Activated CD8-positive, alpha-beta memory T cell treated with anti-CD3 and anti-CD28 coated beads, Interleukin-2, amount 50 U/mL, for 24 hours (primary cell): ENCODE measurements around the gene HGD.
"Not testable (repeated sequence)": the region's sequence is repeated elsewhere in the genome, so short reads cannot be mapped to it uniquely, and the experiment has no call there.

Source experiments
- DNase-seq: peaks from one replicate; pipeline ENCODE4 v3.0.0-alpha.2; 2020; ENCODE audit errors: extremely low read depth

Gene HGD

DNA sequence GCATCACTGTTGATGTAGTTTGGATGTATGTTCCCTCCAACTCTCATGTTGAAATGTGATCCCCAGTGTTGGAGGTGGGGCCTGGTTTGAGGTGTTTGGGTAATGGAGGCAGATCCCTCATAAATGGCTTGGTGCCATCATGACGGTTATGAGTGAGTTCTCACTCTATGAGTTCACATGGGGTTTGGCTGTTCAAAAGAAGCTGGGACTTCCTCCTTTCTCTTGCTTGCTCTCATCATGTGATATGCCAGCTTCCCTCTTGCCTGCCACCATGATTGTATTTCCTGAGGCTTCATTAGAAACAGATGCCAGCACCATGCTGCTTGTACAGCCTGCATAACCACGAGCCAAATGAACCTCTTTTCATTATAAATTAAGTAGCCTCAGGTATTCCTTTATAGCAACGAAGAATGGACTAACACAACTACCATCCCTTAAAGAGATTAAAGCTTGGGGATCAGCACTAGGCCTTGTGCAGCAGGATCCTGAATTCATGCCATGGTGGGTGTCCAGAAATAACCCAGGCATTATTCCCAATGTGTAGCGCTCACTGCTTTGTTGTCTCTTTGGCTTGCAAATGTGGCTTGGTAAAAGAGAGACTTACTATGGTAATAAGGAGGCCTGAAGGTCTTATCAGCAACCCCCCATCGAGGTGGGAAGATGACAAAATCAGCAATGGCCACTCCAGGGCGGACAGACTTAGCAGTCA, 44.0 kb downstream of the HGD start:
- no peak for DNase-seq

DNA sequence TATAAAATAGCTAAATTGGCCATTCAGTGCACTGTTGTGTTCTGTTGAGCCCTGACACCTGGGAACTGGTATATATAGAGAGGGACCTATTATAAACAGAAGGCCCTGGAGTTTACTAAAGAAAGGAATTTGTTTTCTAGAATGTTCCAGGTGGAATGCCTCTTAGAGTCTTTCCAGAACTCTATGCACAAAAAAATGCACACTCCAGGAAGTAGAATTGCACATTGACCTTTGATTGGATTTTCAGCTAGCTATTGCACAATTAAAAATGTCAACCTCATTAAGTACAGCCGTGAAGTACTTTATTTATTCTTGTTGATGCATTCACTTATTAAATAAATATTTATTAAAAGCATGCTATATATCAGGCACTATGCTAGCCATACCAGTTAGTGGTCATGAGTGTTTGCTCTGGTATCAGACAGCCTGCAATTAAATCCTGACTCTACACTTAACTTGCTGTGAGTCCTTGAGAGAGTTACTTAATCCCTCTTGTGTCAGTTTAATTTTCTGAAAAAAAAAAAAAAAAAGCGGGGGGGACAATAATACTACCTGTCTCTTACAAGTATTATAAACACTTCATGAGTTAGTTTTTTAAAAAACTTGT, 45.1 kb downstream of the HGD start:
- no peak for DNase-seq

DNA sequence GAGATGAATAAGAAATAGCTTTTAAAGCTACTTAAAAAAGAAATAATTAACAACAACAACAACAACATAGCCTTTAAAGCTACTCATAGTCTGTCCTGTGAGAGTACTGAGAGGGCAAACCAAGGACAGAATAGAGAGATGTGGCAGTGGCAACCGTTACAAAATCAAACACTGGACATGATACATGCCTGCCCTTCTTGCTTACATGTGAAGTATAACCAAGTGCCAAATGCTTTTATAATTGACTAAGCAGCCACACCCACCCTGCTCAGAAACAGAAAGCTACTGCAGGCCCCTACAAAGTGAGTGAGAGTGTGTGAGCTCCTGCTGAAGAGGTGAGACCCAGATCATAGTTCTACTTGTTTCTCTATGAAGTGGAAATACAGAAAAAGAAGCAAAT, 47.5 kb downstream of the HGD start:
- no peak for DNase-seq

DNA sequence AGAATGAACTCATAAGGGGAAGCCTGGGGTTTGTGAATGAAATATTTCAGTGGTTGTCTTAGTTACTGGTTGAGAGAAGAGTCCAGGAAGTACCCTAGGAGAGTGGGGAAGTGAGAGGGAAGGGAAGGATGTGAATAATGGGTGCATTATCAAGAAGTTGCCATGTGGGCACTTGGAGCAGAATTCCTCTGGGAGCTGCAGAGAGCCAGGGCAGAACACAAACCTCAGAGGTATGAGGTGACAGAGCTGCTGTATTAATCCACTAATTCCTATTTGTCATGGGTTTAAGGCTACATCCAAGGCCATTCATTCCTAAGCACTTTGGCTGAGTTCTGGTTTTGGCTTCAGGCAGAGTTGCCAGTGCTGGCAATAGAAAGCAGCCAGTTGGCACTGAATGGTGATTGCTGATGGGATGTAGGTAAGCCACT, 56.9 kb downstream of the HGD start:
- DNase-seq: no peak

DNA sequence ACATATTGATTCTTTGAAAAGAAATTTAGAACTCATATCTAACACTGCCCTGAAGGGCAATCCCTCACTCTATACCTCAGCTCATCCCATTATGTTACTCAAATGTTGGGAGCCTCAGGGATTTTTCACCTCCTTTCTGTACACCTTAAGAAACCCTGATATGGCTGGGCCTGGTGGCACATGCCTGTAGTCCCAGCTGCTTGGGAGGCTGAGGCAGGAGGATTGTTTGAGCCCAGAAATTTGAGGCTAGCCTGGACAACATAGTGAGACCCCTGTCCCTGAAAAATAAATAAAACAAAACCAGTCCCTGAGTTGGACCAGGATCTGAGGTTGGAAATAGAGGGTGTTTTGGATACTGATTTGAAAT, 58.3 kb downstream of the HGD start:
- DNase-seq: no peak

DNA sequence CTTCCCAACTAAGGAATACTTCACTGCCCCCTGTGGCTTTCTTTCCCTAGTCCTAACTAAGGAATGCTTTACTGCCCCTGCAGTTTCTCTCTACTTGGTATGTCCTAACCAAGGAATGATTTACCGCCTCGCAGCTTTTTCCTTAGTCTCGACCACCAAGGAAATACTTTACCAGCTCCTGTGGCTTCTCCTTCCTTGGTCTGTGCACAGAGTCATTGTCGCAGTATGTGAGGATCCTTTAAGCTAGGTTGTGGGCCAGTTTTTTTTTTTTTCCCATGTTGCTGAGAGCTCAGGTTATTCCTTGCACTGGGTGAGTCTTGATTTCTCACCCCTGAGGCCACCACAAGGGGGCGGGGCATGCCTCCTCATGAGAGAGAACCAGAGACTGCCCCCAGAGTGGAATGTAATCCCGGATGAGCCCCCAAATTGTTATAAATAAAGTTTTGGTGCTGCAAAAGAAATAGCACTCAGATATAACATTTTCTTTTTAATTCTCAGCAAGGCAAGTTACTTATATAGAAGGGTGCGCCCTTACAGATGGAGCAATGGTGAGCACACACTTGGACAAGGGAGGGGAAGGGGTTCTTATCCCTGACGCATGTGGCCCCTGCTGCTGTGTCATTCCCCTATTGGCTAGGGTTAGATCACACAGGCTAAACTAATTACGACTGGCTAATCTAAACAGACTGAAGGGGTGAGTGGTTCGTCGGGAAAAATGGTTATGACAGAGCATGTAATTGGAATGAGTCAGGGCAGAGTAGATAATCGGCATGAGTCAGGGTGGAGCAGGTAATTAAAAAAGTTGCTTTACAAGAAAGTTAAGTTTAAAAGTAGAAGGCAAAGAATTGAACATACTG, 58.9 kb downstream of the HGD start:
- no peak for DNase-seq

DNA sequence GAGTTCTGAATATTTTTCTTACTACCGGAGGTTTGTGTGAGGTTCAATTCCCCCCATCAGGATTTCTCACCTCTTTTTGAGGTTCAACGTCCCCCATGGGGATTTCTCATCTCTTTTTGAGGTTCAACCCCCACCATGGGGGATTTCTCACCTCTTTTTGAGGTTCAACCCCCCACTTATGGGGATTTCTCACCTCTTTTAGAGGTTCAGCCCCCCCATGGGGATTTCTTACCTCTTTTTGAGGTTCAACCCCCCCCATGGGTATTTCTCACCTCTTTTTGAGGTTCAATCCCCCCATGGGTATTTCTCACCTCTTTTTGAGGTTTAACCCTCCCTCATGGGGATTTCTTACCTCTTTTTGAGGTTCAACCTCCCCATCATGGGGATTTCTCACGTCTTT, 59.6 kb downstream of the HGD start:
- DNase-seq: no peak

DNA sequence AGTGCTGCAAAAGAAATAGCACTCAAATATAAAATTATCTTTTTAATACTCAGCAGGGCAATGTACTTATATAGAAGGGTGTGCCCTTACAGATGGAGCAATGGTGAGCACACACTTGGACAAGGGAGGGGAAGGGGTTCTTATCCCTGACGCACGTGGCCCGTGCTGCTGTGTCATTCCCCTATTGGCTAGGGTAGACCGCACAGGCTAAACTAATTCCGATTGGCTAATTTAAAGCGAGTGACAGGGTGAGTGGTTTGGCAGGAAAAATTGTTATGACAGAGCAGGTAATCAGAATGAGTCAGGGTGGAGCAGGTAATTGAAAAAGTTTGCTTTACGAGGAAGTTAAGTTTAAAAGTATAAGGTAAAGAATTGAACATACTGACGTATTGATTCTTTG, 65.3 kb downstream of the HGD start:
- not testable (repeated sequence) for DNase-seq

DNA sequence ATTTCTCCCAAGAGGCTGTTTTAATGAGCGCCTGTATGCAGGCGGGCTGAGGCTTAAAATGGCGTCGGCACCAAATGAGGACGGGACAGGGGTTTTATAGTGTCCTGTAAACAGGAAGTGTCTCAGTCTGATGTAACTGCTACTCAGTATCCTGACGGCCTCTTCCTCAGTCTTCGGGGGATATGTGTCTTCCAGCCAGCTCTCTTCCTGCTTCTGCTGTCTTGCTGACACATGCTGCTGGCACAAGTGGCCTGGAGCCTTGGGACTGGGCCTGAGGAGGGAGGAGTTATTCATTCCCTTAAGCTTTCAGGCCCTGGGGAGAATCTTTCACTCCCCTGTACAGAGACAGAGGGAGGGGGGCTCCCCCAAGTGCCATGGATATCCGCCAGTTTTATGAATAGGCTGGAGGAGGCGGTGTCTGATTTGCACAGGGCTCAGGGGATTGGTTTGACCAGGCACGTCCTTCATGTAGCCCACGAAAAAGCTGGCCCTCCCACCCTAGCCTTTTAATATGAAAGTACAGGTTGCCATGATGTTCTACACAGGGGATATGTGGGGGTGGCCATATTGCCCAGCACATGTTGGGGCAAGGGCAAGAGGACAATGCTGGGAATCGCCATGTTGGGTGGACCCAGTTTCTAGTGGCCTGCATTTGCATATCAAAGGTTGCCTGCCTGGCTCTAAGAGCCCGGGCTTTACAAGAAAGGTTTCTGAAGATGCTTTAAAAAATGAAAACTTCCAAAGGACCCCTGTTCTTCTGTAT, 66.0 kb downstream of the HGD start:
- DNase-seq: no peak

DNA sequence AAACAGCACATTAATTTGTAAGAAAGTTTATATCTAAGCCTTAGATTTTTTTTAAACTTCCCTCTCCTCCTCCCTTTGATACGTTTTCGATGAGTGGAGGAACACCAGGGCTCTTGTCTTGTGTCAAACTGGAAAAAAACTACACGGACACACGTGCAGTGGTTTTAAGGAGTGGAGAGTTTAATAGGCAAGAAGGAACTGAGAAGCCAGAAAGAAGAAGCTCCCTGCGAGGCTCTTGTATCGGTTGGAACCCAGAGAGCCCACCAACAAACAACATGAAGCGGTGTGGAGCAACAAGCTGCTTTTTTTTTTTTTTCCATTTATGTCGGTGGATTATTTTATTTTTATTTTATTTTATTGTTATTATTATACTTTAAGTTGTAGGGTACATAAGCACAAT, 67.3 kb downstream of the HGD start:
- no peak for DNase-seq

DNA sequence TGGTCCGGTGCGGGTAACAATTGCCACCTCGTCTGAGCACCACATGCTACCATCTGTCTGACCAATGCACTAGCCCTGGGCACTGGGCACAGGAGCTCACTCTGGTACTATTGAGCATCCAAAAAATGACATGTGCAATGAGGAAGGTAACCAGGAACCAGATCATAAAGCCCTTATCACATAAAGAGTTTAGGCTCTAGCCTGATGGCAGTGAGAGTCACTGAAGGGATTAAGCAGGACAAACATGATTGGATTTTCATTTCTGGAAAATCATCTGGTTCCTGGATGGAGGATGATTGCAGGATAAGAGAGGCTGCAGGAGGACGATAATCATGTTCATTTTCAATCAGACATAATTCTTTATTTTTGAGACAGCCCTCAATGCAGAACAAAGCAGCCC, 73.5 kb downstream of the HGD start:
- DNase-seq: no peak

DNA sequence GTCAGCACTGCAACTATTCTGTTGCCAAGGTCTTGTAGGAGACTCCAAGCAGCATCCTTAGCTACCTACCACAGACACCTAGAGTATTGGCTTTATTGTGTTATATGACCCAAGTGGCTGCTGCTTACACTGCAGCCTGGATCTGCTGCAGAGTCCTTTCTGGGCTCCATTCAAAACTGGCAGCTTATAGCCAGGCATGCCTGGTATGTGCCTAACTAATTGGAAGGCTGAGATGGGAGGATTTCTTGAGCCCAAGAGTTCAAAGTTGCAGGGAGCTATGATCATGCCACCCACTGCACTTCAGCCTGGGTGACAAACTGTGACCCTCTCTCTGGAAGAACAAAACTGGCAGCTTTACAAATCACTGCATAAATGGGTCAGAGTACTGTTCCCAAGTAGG, 77.3 kb downstream of the HGD start:
- no peak for DNase-seq

DNA sequence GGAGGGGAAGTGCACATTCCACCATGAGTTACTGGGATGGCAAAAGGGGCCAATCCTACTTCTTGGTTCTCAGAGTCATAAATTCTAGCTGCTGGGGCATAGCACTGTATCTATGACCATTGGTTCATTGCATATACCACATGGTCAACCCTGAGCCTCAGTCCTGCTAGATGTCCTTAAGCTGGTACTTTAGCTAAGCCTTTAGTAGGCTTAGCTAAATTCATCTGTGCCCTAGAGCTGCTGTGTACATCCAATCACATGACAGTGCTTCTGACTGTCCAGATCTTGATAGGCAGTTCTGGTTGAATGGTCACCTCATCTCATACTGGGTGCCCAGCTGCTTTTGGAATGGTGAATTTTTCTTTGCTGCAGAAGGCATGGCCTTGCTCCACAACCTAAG, 77.7 kb downstream of the HGD start:
- no peak for DNase-seq

DNA sequence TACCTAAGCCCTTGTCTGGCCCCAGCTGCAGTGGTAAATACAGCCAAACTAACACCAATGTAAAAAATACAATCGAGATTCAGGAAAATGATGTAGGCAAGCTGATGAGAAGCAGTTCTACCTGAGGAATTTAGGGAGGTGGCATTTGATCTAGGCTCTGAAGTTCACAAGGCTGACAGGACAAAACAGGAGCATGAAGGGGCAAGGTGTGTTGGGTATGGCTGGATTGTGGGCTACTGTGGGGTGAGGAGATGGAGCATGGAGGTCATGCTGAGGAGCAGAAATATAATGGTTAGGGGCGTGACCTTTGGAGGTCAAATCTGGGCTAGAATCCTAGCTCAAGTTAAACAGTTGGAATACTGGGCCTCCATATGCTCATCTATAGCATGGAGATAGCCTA, 79.4 kb downstream of the HGD start:
- no peak for DNase-seq

DNA sequence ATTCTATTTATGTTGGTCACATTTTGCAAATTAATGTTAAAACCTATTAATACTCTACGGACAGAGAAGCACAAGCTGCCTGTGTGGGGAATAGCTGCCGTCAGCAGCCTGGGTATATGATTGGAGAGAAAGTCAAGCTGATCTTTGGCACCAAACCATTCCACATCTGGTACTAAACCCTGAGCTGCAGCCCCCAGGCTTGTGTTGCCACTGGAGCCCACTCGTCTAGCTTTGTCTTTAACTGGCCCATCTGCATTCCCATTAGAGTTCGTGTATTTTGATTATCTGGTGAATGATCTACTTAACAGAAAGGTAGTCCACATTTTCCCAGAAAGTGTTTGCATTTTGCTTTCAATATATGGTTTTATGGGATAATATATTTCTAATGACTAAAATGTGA, 80.5 kb downstream of the HGD start:
- no peak for DNase-seq

DNA sequence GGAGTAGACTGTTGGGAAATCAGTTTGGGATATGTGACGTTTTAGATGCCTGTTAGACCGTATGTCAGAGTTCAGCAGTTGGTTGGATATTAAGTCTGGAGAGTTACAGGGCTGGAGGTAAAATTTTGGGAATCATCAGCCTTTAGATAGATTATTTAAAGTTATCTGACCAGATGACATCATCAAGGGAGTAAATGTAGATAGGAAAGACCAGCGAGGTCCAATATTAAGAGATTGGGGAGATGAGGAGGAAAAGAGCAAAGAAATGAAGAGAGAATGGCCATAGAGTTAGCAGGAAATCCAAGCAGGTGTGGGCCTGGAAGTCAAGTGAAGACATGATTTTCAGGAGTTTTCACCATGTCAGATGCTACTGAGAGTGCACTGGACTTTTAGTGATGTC, 82.8 kb downstream of the HGD start:
- no peak for DNase-seq

DNA sequence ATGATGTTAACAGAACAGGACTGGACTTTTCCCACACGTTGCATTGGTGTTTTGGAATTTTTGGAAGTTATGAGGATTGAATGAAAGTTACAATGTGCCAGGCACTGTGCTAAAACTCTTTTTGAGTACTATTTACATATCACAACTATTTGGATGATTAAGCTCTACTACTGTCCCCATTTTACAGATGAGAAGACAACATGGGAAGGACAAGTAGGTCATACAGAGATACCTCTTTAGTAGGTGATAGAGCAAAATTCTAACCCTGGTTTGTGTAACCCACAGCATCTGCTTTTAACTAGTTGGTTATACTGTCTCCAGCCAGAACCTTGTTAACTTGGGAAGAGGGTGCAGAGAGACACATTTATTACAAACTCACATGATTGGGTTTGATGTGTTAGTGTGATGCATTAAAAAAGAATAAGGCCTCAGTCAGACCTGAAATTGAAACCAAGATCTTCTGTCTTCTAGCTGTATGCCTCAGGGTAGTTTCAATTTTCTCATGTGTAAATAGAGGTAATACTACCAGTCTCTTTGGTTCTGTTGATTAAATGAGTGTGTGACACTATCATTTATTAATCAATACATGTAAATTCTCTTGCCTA, 84.5 kb downstream of the HGD start:
- no peak for DNase-seq

DNA sequence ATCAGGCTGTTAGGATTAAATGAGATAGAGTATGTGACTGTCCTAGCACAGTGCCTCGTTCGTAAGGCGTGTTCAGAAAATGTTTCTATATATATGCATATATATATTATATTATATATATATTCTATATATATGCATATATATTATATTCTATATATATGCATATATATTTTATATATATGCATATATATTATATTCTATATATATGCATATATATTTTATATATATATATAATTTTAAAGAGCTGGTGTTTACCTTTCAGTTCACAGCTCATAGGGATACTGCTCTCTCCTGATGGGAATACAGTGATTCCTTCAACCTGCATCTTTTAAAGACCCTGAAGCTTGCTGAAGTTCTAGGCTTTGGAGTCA, 85.2 kb downstream of the HGD start:
- no peak for DNase-seq

DNA sequence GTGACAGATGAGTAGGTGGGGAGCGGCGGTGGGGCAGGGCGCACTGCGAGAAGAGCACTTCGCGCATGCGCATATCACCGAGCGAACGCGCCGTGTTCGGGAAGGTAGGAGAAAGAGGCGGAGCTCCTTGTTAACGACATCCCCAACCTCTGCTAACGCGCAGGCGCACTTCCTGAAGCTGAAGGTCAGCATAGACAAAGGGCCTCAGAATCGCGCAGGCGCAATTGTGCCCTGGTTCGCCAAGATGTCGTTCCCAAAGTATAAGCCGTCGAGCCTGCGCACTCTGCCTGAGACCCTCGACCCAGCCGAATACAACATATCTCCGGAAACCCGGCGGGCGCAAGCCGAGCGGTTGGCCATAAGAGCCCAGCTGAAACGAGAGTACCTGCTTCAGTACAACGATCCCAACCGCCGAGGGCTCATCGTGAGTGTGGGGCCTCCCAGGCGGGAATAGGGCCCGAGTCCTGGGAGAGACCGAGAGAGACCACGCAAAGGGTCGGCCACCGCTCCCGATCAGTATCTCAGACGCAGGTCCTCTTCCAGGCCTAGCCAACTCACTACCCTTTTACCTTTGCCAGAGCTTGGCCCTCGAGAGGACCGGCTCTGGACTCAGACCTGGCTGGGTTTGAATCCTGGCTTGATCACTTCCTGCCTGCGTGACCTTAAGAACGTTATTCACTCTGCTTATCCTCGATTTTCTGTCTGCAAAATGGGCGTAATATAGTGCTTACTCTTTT, 85.8 kb downstream of the HGD start, which contains the start of gene NDUFB4:
TSS of gene NDUFB4 (plus strand) at position 221 of the 737 bp plus-strand sequence. CDS start at position 245, 24 bp downstream.
- DNase-seq: peak; percentile 94

DNA sequence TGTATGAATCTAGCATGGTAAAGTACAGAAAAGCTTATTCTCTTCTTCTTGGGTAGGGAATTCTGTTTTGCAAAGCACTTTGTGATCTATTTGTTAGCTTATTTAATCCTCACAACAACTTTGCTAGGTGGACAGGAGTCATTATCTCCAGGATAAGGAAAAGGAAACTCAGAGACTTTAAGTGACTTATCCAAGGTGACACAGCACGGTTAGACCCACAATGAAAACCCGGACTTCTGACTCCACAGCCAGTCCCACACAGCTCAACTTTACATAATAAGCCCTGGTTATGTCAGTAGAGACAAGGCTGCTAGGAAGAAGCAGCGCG, 86.3 kb downstream of the HGD start:
- DNase-seq: no peak

DNA sequence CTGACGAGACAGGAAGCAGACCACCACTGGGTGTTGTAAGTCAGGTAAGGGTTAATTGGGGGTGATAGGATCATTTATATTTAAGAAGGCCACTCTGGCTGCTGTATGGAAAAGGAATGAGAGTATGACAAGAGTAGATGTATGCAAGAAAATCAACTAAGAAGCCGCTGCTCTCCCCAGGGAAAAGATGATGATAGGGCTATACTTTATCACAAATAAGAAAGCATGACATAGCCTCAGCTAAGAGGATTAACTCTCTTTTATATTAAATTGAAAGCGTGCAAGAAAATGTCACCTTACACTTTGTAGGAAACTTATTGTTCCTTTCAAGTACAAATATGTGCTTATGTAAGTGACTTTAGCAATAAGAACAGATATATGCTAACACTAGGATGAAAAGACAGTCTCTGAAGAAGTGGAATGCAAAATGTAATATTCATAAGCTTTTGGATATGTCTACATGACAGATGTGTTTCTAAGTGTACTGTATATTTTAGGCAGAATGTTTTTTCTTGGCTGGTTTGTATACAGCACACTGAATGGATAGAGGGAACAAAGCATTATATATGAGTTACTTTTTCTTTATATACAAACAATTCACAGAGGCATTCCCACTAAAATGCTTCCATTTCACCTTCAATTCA, 94.6 kb downstream of the HGD start:
- no peak for DNase-seq
